SK-N-SH (cell line): ENCODE results near the gene GTF3C1. TPM values are rescaled to one million over a fixed set of nuclear protein-coding genes. Genes with fewer than 3 reads are reported as not detected.

Experiments
- CTCF ChIA-PET: fragments of 300-600, 350-600 bp; formaldehyde crosslinking; extraction: SDS; loops from one replicate; lab custom pipeline; 2021; lab: Yijun Ruan, JAX
- POLR2A ChIA-PET: fragments of 350-600 bp; sonication (Branson Sonifier 250); formaldehyde crosslinking; extraction: SDS; loops from one replicate; lab custom pipeline; 2020; ENCODE audit warnings: antibody characterized with exemption, inconsistent platforms; lab: Yijun Ruan, JAX
- DNase-seq: peaks from one replicate; pipeline ENCODE4 v3.0.0; 2012
- H2AFZ ChIP-seq: fragments of 200-600 bp; sonication (generic); 2 replicates; pipeline ENCODE4 v1.8.1; 2016; ENCODE audit warnings: antibody characterized with exemption, mild to moderate bottlenecking, low read depth
- H3F3A ChIP-seq: fragments of 200-600 bp; sonication (generic); replicated peaks from 2 replicates; pipeline ENCODE3; 2016; ENCODE audit warnings: antibody characterized with exemption, mild to moderate bottlenecking; ENCODE audit not compliant: insufficient read depth
- H3K27ac ChIP-seq, 2 experiments: fragments of 200-500 bp in 1 of 2; fragments of 200-600 bp in 1 of 2; sonication (Bioruptor generic) in 1 of 2; sonication (generic), shearing (Covaris generic) in 1 of 2; 2 replicates each; pipeline versions ENCODE4 v1.5.1 to v1.6.1; 2014 to 2016; ENCODE audit warnings: low read depth in 2 of 2, inconsistent platforms in 1 of 2, low read length in 1 of 2, mild to moderate bottlenecking in 1 of 2, mixed read lengths in 1 of 2
- H3K27me3 ChIP-seq: fragments of 200-600 bp; sonication (generic), shearing (Covaris generic); 2 replicates; pipeline ENCODE4 v1.6.1; 2016; ENCODE audit warnings: mixed run types; ENCODE audit not compliant: insufficient read depth
- H3K36me3 ChIP-seq, 2 experiments: fragments of 200-500 bp in 1 of 2; fragments of 200-600 bp in 1 of 2; sonication (Bioruptor generic) in 1 of 2; sonication (generic) in 1 of 2; replicated peaks in 1 of 2; 2 replicates each; pipeline versions ENCODE3 to v1.5.1; 2014 to 2016; ENCODE audit warnings: low read length in 1 of 2, mild to moderate bottlenecking in 1 of 2; ENCODE audit not compliant: insufficient read depth in 2 of 2, control insufficient read depth in 1 of 2
- H3K4me1 ChIP-seq, 2 experiments: fragments of 200-500 bp in 1 of 2; fragments of 200-600 bp in 1 of 2; sonication (Bioruptor generic) in 1 of 2; sonication (generic), shearing (Covaris generic) in 1 of 2; 2 replicates each; pipeline versions ENCODE4 v1.5.1 to v1.6.1; 2014 to 2016; ENCODE audit warnings: low read depth in 1 of 2, low read length in 1 of 2, mixed run types in 1 of 2; ENCODE audit not compliant: insufficient read depth in 2 of 2, control insufficient read depth in 1 of 2
- H3K4me2 ChIP-seq: fragments of 200-600 bp; sonication (generic), shearing (Covaris generic); 2 replicates; pipeline ENCODE4 v1.6.1; 2017; ENCODE audit warnings: mixed run types
- H3K4me3 ChIP-seq, 2 experiments: fragments of 200-500 bp in 1 of 2; fragments of 200-600 bp in 1 of 2; sonication (Bioruptor generic) in 1 of 2; sonication (generic), shearing (Covaris generic) in 1 of 2; 2 replicates each; pipeline versions ENCODE4 v1.5.1 to v1.8.1; 2014 to 2016; ENCODE audit warnings: low read depth in 2 of 2, inconsistent platforms in 1 of 2, low read length in 1 of 2, mild to moderate bottlenecking in 1 of 2, mixed read lengths in 1 of 2, moderate library complexity in 1 of 2
- H3K79me2 ChIP-seq: fragments of 200-600 bp; sonication (generic); 2 replicates; pipeline ENCODE4 v1.8.1; 2017; ENCODE audit warnings: mild to moderate bottlenecking; ENCODE audit not compliant: insufficient read depth
- H3K9ac ChIP-seq: fragments of 200-600 bp; sonication (generic); 2 replicates; pipeline ENCODE4 v1.6.1; 2017; ENCODE audit warnings: mixed run types
- H3K9me2 ChIP-seq: fragments of 200-600 bp; sonication (generic); 2 replicates; pipeline ENCODE4 v1.6.1; 2017; ENCODE audit warnings: mixed run types
- H3K9me3 ChIP-seq: fragments of 200-600 bp; sonication (generic); 2 replicates; pipeline ENCODE4 v1.6.1; 2017; ENCODE audit warnings: mixed run types, mild to moderate bottlenecking, moderate library complexity
- H4K20me1 ChIP-seq: fragments of 200-600 bp; sonication (generic); 2 replicates; pipeline ENCODE4 v1.6.1; 2017; ENCODE audit warnings: mild to moderate bottlenecking, mixed run types; ENCODE audit not compliant: insufficient read depth
- CHD2 ChIP-seq: fragments of 150-350 bp; IDR thresholded peaks from 2 replicates; pipeline ENCODE4 v1.6.1; 2018; ENCODE audit warnings: low read length; ENCODE audit not compliant: partially characterized antibody
- FOSL2 ChIP-seq: IDR thresholded peaks from 2 replicates; pipeline ENCODE4 v1.4.0; 2012; ENCODE audit warnings: low read depth, mild to moderate bottlenecking, moderate library complexity, borderline replicate concordance
- MXI1 ChIP-seq: IDR thresholded peaks from 2 replicates; pipeline ENCODE4 v1.6.1; 2012; ENCODE audit warnings: mild to moderate bottlenecking, low read depth, low read length, improper control_type of control experiment
- NFIC ChIP-seq: IDR thresholded peaks from 2 replicates; pipeline ENCODE4 v1.4.0; 2012; ENCODE audit warnings: borderline replicate concordance
- RAD21 ChIP-seq: IDR thresholded peaks from 2 replicates; pipeline ENCODE4 v1.6.1; 2012; ENCODE audit warnings: mild to moderate bottlenecking, low read length
- TAF1 ChIP-seq: IDR thresholded peaks from 2 replicates; pipeline ENCODE4 v1.6.1; 2012; ENCODE audit warnings: low read depth, mild to moderate bottlenecking, low read length, moderate library complexity, borderline replicate concordance
- WGBS: methylation state at CpG from one replicate; pipeline ENCODE4 v1.1.6; 2017; ENCODE audit warnings: low lambda C conversion rate; 5-methylcytosine and 5-hydroxymethylcytosine counted together
- polyA plus RNA-seq, 3 experiments: library from polyadenylated mRNA; depleted of rRNA; stranded (reverse); fragments of >200 nt; gene quantifications; 2 replicates each; pipeline ENCODE4 v1.2.3, GENCODE V29; 2012
- TF ChIP-seq, protein P1 (sequence below): fragments of 150-350 bp; IDR thresholded peaks from 2 replicates; pipeline ENCODE4 v1.6.1; 2017; ENCODE audit warnings: antibody characterized with exemption, low read length, low read depth, borderline replicate concordance
- TF ChIP-seq, protein P2 (sequence below): fragments of 150-350 bp; IDR thresholded peaks from 2 replicates; pipeline ENCODE4 v1.6.1; 2016; ENCODE audit warnings: mild to moderate bottlenecking, low read depth, low read length

GTF3C1 gene
- polyA plus RNA-seq, 1 of the 3 experiments (the other 2 are of a cell fraction) = 47.2 TPM

DNA sequence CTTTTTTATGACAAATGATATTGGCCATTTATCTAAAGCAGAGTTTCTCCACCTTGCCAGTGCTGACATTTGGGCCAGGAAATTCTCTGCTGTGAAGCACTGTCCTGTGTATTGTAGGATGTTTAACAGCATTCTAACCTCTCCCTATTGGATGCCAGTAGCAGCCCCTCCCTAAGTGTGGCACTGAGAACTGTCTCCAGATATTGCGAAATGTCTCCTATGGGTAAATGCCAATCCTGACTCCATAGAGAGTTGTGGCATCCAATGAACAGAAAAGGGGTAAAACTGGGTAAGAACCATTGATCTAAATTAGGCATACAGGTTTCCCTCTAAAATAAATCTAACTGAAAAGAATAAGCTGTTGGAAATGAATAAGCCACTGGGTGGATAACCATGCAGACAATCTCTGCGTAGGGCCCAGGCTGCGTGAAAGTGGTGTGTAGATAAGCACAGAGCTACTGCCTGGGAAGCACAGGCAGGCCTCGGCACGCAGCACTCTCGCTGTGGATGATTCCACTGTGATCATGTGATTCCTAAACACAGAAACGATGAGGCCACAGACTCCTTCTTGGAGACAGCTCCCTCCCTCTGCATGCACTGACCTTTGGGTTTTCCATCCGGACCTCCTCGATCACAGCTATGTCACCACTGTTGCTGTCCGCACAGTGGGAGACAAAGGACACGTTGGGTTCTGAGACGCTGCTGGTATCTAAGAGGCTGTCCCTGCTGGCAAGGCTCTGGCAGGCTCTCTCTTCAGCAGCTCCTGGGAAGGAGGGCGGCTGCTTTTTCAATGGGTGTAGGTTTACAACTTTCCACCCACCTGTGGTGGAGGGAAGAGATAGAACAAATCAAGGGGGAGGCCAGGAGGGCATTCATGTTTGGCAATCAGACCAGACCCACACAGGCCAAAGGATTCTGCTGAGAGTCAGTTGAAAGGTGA, 44.1 kb downstream of the GTF3C1 start (continued):
- TF ChIP-seq FOSL2 (no peak), MXI1 (no peak)
- TF ChIP-seq, protein P1, sequence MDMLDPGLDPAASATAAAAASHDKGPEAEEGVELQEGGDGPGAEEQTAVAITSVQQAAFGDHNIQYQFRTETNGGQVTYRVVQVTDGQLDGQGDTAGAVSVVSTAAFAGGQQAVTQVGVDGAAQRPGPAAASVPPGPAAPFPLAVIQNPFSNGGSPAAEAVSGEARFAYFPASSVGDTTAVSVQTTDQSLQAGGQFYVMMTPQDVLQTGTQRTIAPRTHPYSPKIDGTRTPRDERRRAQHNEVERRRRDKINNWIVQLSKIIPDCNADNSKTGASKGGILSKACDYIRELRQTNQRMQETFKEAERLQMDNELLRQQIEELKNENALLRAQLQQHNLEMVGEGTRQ = no peak

GRCh38 chr16:27503662-27504061, 46.1 kb downstream of the GTF3C1 start:
- Histone ChIP-seq H3K9ac (no peak overlapping the region), H4K20me1 (no peaks in the 10 kb centered on the region), H3K27me3 (no peaks in the 10 kb centered on the region), H3K4me3 (no peak overlapping the region), H3K9me2 (no peaks in the 10 kb centered on the region), H2AFZ (no peak overlapping the region), H3K79me2 (no peaks in the 10 kb centered on the region), H3K9me3 (no peaks in the 10 kb centered on the region), H3F3A (no peaks in the 10 kb centered on the region), H3K4me1 (no peaks in the 10 kb centered on the region), H3K4me2 (no peak overlapping the region), H3K36me3 (peaks cover 26 to 92% of the 10 kb centered on the region in 2 experiments), H3K27ac (no peak overlapping the region)
- ChIA-PET CTCF (interaction anchor here (1.8 kb wide), 1 partner anchor 12 kb away, joined by 4 read pairs; no protein-coding TSS in a partner anchor), POLR2A (no interaction called here)
- 94% methylated on average over 5 of the region's 5 CpGs for WGBS
- no peak for DNase-seq
- TF ChIP-seq, protein P2, sequence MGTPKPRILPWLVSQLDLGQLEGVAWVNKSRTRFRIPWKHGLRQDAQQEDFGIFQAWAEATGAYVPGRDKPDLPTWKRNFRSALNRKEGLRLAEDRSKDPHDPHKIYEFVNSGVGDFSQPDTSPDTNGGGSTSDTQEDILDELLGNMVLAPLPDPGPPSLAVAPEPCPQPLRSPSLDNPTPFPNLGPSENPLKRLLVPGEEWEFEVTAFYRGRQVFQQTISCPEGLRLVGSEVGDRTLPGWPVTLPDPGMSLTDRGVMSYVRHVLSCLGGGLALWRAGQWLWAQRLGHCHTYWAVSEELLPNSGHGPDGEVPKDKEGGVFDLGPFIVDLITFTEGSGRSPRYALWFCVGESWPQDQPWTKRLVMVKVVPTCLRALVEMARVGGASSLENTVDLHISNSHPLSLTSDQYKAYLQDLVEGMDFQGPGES = no peak
- TF ChIP-seq TAF1 = no peak

DNA sequence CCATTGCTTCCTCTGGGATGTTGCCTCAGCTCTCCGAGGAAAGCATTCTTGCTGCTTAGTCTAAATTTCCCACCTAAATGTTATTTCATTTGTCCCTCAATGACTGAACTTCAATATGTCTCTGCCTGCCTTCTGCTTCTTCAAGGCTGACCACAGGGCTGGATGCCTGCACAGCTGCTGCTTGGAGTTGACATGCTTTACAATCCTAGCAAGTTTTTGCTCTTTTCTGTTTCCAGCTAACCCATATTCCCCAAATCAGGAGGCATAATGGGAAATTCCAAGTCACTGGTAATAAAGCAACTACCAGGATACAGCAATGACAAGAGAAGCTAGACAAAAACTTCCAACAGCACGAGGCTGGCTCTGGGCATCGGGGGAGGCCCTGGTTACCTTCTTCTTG, 48.9 kb downstream of the GTF3C1 start:
- Histone ChIP-seq H3K9me2 (no peaks in the 10 kb centered on the region), H3K9me3 (no peaks in the 10 kb centered on the region), H3K9ac (no peak overlapping the region), H4K20me1 (no peaks in the 10 kb centered on the region), H3K4me2 (no peak overlapping the region), H3F3A (no peaks in the 10 kb centered on the region), H3K36me3 (peaks cover 37 to 92% of the 10 kb centered on the region in 2 experiments), H3K27ac (no peak overlapping the region), H3K79me2 (no peaks in the 10 kb centered on the region), H2AFZ (no peak overlapping the region), H3K4me3 (no peak overlapping the region), H3K4me1 (no peaks in the 10 kb centered on the region), H3K27me3 (no peaks in the 10 kb centered on the region)
- no peak for TF ChIP-seq NFIC
- no peak for TF ChIP-seq RAD21
- TF ChIP-seq CHD2 = no peak
- TF ChIP-seq, protein P1 = no peak
- 94% methylated on average over 3 of the region's 3 CpGs for WGBS
- DNase-seq = no peak
- CTCF ChIA-PET = interaction anchor here (2.0 kb wide), 1 partner anchor 15 kb away, joined by 5 read pairs; no protein-coding TSS in a partner anchor
- POLR2A ChIA-PET = no interaction called here
